Endothelial cell of umbilical vein (primary cell): ENCODE measurements around the gene CHGA. TPM values are rescaled to one million over a fixed set of nuclear protein-coding genes. Genes with fewer than 3 reads are reported as not detected.

Source experiments
- BruUV-seq: library from RNA; stranded (reverse); fragments of 400-500 nt; replicated peaks from 2 replicates; lab custom pipeline; 2021; lab: Mats Ljungman, UMichigan
- CTCF ChIA-PET: fragments of 300-600, 350-600 bp; sonication (Branson Sonifier 250); formaldehyde crosslinking; loops from one replicate; lab custom pipeline; 2021; ENCODE audit warnings: antibody characterized with exemption, inconsistent platforms; lab: Charles Lee
- POLR2A ChIA-PET: fragments of 300-600, 350-600 bp; sonication (Branson Sonifier 250); formaldehyde crosslinking; loops from one replicate; lab custom pipeline; 2021; ENCODE audit warnings: antibody characterized with exemption, inconsistent platforms; lab: Charles Lee
- DNase-seq: peaks from one replicate; pipeline ENCODE4 v3.0.0-alpha.2; 2011; ENCODE audit warnings: low read depth, low spot score
- FAIRE-seq: peaks from 2 replicates; lab custom pipeline; 2011; peaks lifted over from hg19 to GRCh38; lab: Jason Lieb, UNC
- H2AFZ ChIP-seq: 2 replicates; pipeline ENCODE4 v1.6.0; 2012; ENCODE audit warnings: low read depth, low read length, control low read depth, inconsistent platforms
- H3K27ac ChIP-seq: 2 replicates; pipeline ENCODE4 v1.5.1; 2011; ENCODE audit warnings: low read depth, mild to moderate bottlenecking, control low read depth, low read length, moderate library complexity; ENCODE audit not compliant: insufficient read depth
- H3K27me3 ChIP-seq, 2 experiments: 2 replicates each; pipeline versions ENCODE4 v1.6.0 to v1.6.1; 2011; ENCODE audit warnings: low read length in 2 of 2, mixed read lengths in 1 of 2; ENCODE audit not compliant: control insufficient read depth in 2 of 2, insufficient read depth in 2 of 2
- H3K36me3 ChIP-seq, 2 experiments: 2 replicates in 1 of 2; 3 replicates in 1 of 2; pipeline ENCODE4 v1.5.1; 2011; ENCODE audit warnings: low read length in 2 of 2, mild to moderate bottlenecking in 1 of 2, moderate library complexity in 1 of 2; ENCODE audit not compliant: control insufficient read depth in 2 of 2, insufficient read depth in 2 of 2; ENCODE audit errors: extremely low read depth in 1 of 2
- H3K4me1 ChIP-seq: 3 replicates; pipeline ENCODE4 v1.5.1; 2011; ENCODE audit warnings: mild to moderate bottlenecking, low read length; ENCODE audit not compliant: control insufficient read depth, insufficient read depth; ENCODE audit errors: extremely low read depth
- H3K4me2 ChIP-seq: 2 replicates; pipeline ENCODE4 v1.6.1; 2011; ENCODE audit warnings: low read length, control low read depth, mixed read lengths; ENCODE audit not compliant: insufficient read depth
- H3K4me3 ChIP-seq, 3 experiments: fragments of 200-600 bp in 1 of 3; sonication (generic), shearing (Covaris generic) in 1 of 3; replicated peaks in 1 of 3; 2 replicates each; pipeline ENCODE4 v1.5.1; 2011 to 2016; ENCODE audit warnings: control low read depth in 3 of 3, low read length in 3 of 3, mild to moderate bottlenecking in 2 of 3, inconsistent platforms in 1 of 3, low read depth in 1 of 3, moderate library complexity in 1 of 3; ENCODE audit not compliant: insufficient read depth in 1 of 3
- H3K79me2 ChIP-seq: 2 replicates; pipeline ENCODE4 v1.6.0; 2012; ENCODE audit warnings: low read length, inconsistent platforms; ENCODE audit not compliant: control insufficient read depth, insufficient read depth
- H3K9ac ChIP-seq: replicated peaks from 2 replicates; pipeline ENCODE3; 2011; ENCODE audit warnings: low read length, control low read depth; ENCODE audit not compliant: insufficient read depth; ENCODE audit errors: extremely low read depth
- H3K9me1 ChIP-seq: replicated peaks from 3 replicates; pipeline ENCODE4 v1.6.0; 2011; ENCODE audit warnings: mild to moderate bottlenecking, low read length; ENCODE audit not compliant: control insufficient read depth, insufficient read depth; ENCODE audit errors: extremely low read depth
- H3K9me3 ChIP-seq: replicated peaks from 2 replicates; pipeline ENCODE4 v1.5.1; 2012; ENCODE audit warnings: low read length, inconsistent platforms; ENCODE audit not compliant: control insufficient read depth, insufficient read depth
- H4K20me1 ChIP-seq: replicated peaks from 2 replicates; pipeline ENCODE3; 2011; ENCODE audit warnings: mild to moderate bottlenecking, low read length; ENCODE audit not compliant: control insufficient read depth, insufficient read depth; ENCODE audit errors: extremely low read depth
- CTCF ChIP-seq, 2 donors: IDR thresholded peaks; 1 replicate in 1 of 2; 2 replicates in 1 of 2; pipeline ENCODE4 v1.5.1; 2011; ENCODE audit warnings: low read length in 2 of 2, mild to moderate bottlenecking in 2 of 2, moderate library complexity in 2 of 2, control low read depth in 1 of 2, inconsistent platforms in 1 of 2, low read depth in 1 of 2; ENCODE audit not compliant: insufficient read depth in 1 of 2; ENCODE audit errors: extremely low read depth in 1 of 2
- EZH2 ChIP-seq: IDR thresholded peaks from 2 replicates; pipeline ENCODE4 v1.6.1; 2012; ENCODE audit warnings: borderline replicate concordance, low read depth, mild to moderate bottlenecking, moderate library complexity, low read length, inconsistent platforms; ENCODE audit not compliant: severe bottlenecking
- FOS ChIP-seq: IDR thresholded peaks from 2 replicates; pipeline ENCODE4 v1.6.1; 2011; ENCODE audit warnings: mild to moderate bottlenecking, low read length, moderate library complexity, borderline replicate concordance; ENCODE audit not compliant: insufficient read depth
- GATA2 ChIP-seq: IDR thresholded peaks from 2 replicates; pipeline ENCODE4 v1.7.0; 2011; ENCODE audit warnings: low read depth, mild to moderate bottlenecking, moderate library complexity, mixed read lengths, low read length; ENCODE audit not compliant: insufficient read length, insufficient read depth
- JUN ChIP-seq: IDR thresholded peaks from 2 replicates; pipeline ENCODE4 v1.6.1; 2011; ENCODE audit warnings: borderline replicate concordance, low read depth; ENCODE audit not compliant: insufficient read length, insufficient read depth
- MAX ChIP-seq: IDR thresholded peaks from 2 replicates; pipeline ENCODE4 v1.6.1; 2011; ENCODE audit not compliant: insufficient read depth, insufficient read length
- MYC ChIP-seq: IDR thresholded peaks from one replicate; pipeline ENCODE4 v1.6.1; 2011; ENCODE audit warnings: mild to moderate bottlenecking, low read depth, low read length
- POLR2A ChIP-seq: IDR thresholded peaks from 2 replicates; pipeline ENCODE4 v1.6.1; 2012; ENCODE audit warnings: low read depth, mild to moderate bottlenecking, control low read depth, low read length
- POLR2AphosphoS5 ChIP-seq: IDR thresholded peaks from 2 replicates; pipeline ENCODE4 v1.6.1; 2012; ENCODE audit warnings: low read depth, mild to moderate bottlenecking, control low read depth, low read length, moderate library complexity; ENCODE audit not compliant: insufficient read depth
- dilution Hi-C: fragments of 300-500 bp; cut with MboI; formaldehyde crosslinking; loops from one replicate; pipeline ENCODE4 v1.15.0; 2019; ENCODE audit warnings: low sequenced_read_pairs; ENCODE audit not compliant: extremely low pct_ligation_motif_present
- intact Hi-C: fragments of 100-400 bp; cut with micrococcal nuclease; formaldehyde crosslinking; loops from one replicate; pipeline ENCODE4 v1.10.0; 2022
- polyA plus RNA-seq, 4 experiments: library from polyadenylated mRNA; depleted of rRNA in 3 of 4; stranded (reverse) in 3 of 4; unstranded in 1 of 4; fragments of >200 nt; gene quantifications; 2 replicates each; pipeline versions ENCODE4 v1.2.1 to v1.2.3, GENCODE V29; 2011 to 2012; ENCODE audit warnings: missing spikeins in 1 of 4
- total RNA-seq: library from RNA; stranded (reverse); gene quantifications from 2 replicates; pipeline ENCODE4 v1.2.3, GENCODE V29; 2021

The CHGA gene
- total and polyA plus RNA-seq, 2 donors (not counting 3 experiments of a cell fraction or from before 2014, with no cell fraction given), result not detected

GRCh38 chr14:92974541-92975345 is 51.8 kb downstream of the CHGA start:
- Histone ChIP-seq H3K4me1 (no peaks in the 10 kb centered on the region), H3K9me1 (no peaks in the 10 kb centered on the region), H3K9me3 (no peaks in the 10 kb centered on the region), H3K27ac (no peak overlapping the region), H4K20me1 (no peaks in the 10 kb centered on the region), H3K36me3 (no peaks in the 10 kb centered on the region), H3K27me3 (no peaks in the 10 kb centered on the region), H3K4me3 (no peak overlapping the region), H3K9ac (no peak overlapping the region), H3K79me2 (no peaks in the 10 kb centered on the region), H3K4me2 (no peak overlapping the region), H2AFZ (no peak overlapping the region)
- no TSS peak for BruUV-seq
- intact Hi-C loops (loop anchor here (5.0 kb wide), 1 partner anchor 138 kb away; no protein-coding TSS in a partner anchor), dilution Hi-C loops (loop anchor here (25.0 kb wide), 1 partner anchor 163 kb away; no protein-coding TSS in a partner anchor)
- FAIRE-seq, result no peak
- no peak for DNase-seq
- TF ChIP-seq POLR2A (no peak), GATA2 (no peak), EZH2 (no peak), FOS (no peak), POLR2AphosphoS5 (no peak), MYC (no peak), JUN (no peak), CTCF (IDR thresholded peaks at IDR 0.05; ENCODE audit: extremely low read depth in 1 of 2, insufficient read depth in 1 of 2, low read depth in 1 of 2, low read length in 2 of 2) (no peak), MAX (no peak)
- ChIA-PET CTCF (interaction anchor here (1.4 to 1.9 kb wide), 2 partner anchors 10 to 158 kb away, joined by 3 to 4 read pairs; no protein-coding TSS in a partner anchor), POLR2A (no interaction called here)
